ENCODE data around the gene NGF. TPM values are rescaled to one million over a fixed set of nuclear protein-coding genes. Genes with fewer than 3 reads are reported as not detected.

Gene NGF
- total RNA-seq, 4 donors from 2014 or later: not detected

- no peak for TF ChIP-seq POLR2A (IDR thresholded peaks at IDR 0.05)
- TF ChIP-seq CTCF (IDR thresholded peaks at IDR 0.05): no peak
- H3K4me3 ChIP-seq: no peak overlapping the region
- DNase-seq: no peak
- H3K27ac ChIP-seq: no peak overlapping the region
- H3K9me3 ChIP-seq: no peaks in the 10 kb centered on the region
- H3K27me3 ChIP-seq: no peaks in the 10 kb centered on the region
- H3K36me3 ChIP-seq: no peaks in the 10 kb centered on the region
- H3K4me1 ChIP-seq: no peaks in the 10 kb centered on the region
Measured at GRCh38 chr1:115326419-115326818, 11.6 kb downstream of the NGF start.

- Histone ChIP-seq H3K27ac (no peak overlapping the region), H3K4me3 (no peak overlapping the region), H3K9me3 (no peaks in the 10 kb centered on the region), H3K4me1 (no peaks in the 10 kb centered on the region), H3K27me3 (no peaks in the 10 kb centered on the region), H3K36me3 (no peaks in the 10 kb centered on the region)
- DNase-seq: no peak
- no peak for TF ChIP-seq CTCF (IDR thresholded peaks at IDR 0.05)
- TF ChIP-seq POLR2A (IDR thresholded peaks at IDR 0.05): no peak
Measured at GRCh38 chr1:115325874-115326273, 12.2 kb downstream of the NGF start.

- Histone ChIP-seq H3K9me3 (no peaks in the 10 kb centered on the region), H3K36me3 (no peaks in the 10 kb centered on the region), H3K4me1 (no peaks in the 10 kb centered on the region), H3K27me3 (no peaks in the 10 kb centered on the region), H3K4me3 (no peak overlapping the region), H3K27ac (no peak overlapping the region)
- DNase-seq: no peak
- no peak for TF ChIP-seq POLR2A (IDR thresholded peaks at IDR 0.05)
Measured at GRCh38 chr1:115324649-115325420, 13.2 kb downstream of the NGF start.

- H3K9me3 ChIP-seq: no peaks in the 10 kb centered on the region
- H3K27me3 ChIP-seq: no peaks in the 10 kb centered on the region
- TF ChIP-seq POLR2A (IDR thresholded peaks at IDR 0.05) (no peak), CTCF (IDR thresholded peaks at IDR 0.05) (no peak)
- H3K36me3 ChIP-seq: no peaks in the 10 kb centered on the region
- DNase-seq: no peak
- H3K4me1 ChIP-seq: no peaks in the 10 kb centered on the region
- no peak overlapping the region for H3K4me3 ChIP-seq
- H3K27ac ChIP-seq: no peak overlapping the region
Measured at GRCh38 chr1:115323366-115324004, 14.6 kb downstream of the NGF start.

- Histone ChIP-seq H3K27ac (no peak overlapping the region), H3K4me3 (no peak overlapping the region), H3K27me3 (no peaks in the 10 kb centered on the region), H3K9me3 (no peaks in the 10 kb centered on the region), H3K4me1 (no peaks in the 10 kb centered on the region), H3K36me3 (no peaks in the 10 kb centered on the region)
- TF ChIP-seq POLR2A (IDR thresholded peaks at IDR 0.05) (no peak), CTCF (IDR thresholded peaks at IDR 0.05) (no peak)
- no peak for DNase-seq
Measured at GRCh38 chr1:115322631-115323030, 15.4 kb downstream of the NGF start.

GRCh38 chr1:115320377-115320776, 17.7 kb downstream of the NGF start:
- DNase-seq: no peak
- Histone ChIP-seq H3K36me3 (no peaks in the 10 kb centered on the region), H3K27me3 (no peaks in the 10 kb centered on the region), H3K4me1 (no peaks in the 10 kb centered on the region), H3K27ac (no peak overlapping the region), H3K9me3 (no peaks in the 10 kb centered on the region), H3K4me3 (no peak overlapping the region)
- no peak for TF ChIP-seq CTCF (IDR thresholded peaks at IDR 0.05)
- TF ChIP-seq POLR2A (IDR thresholded peaks at IDR 0.05): no peak
